Endothelial cell (in vitro differentiated cells): ENCODE measurements around the gene ATP12A. TPM values are rescaled to one million over a fixed set of nuclear protein-coding genes. Genes with fewer than 3 reads are reported as not detected.

ENCODE experiments used
- DNase-seq: peaks from one replicate; pipeline ENCODE4 v3.0.0; 2021; ENCODE audit warnings: low spot score
- H3K27ac Mint-ChIP-seq: one replicate; pipeline ENCODE4 v1.8.0; 2021; ENCODE audit warnings: mixed read lengths, inconsistent platforms; ENCODE audit not compliant: unreplicated experiment
- H3K27me3 Mint-ChIP-seq: one replicate; pipeline ENCODE4 v1.8.0; 2021; ENCODE audit warnings: mild to moderate bottlenecking, moderate library complexity, mixed read lengths, inconsistent platforms; ENCODE audit not compliant: unreplicated experiment
- H3K36me3 Mint-ChIP-seq: one replicate; pipeline ENCODE4 v1.8.0; 2021; ENCODE audit warnings: mild to moderate bottlenecking, low read depth, mixed read lengths, inconsistent platforms; ENCODE audit not compliant: unreplicated experiment
- H3K4me1 Mint-ChIP-seq: one replicate; pipeline ENCODE4 v1.8.0; 2021; ENCODE audit warnings: mild to moderate bottlenecking, mixed read lengths, inconsistent platforms; ENCODE audit not compliant: unreplicated experiment
- H3K4me3 Mint-ChIP-seq: one replicate; pipeline ENCODE4 v1.8.0; 2021; ENCODE audit warnings: mild to moderate bottlenecking, mixed read lengths, inconsistent platforms; ENCODE audit not compliant: unreplicated experiment
- H3K9me3 Mint-ChIP-seq: one replicate; pipeline ENCODE4 v1.8.0; 2021; ENCODE audit warnings: mixed read lengths, inconsistent platforms; ENCODE audit not compliant: unreplicated experiment
- total RNA-seq: library from RNA; stranded (reverse); fragmentation: NEBNext Ultra II Directional; extraction: Animal tissue kit (Norgen Biotek cat#: 25700); gene quantifications from one replicate; pipeline ENCODE4 v1.2.1, GENCODE V29; 2021; ENCODE audit not compliant: unreplicated experiment
- TF ChIP-seq, protein P1 (sequence below): fragments of 200-600 bp; sonication (generic); IDR thresholded peaks from one replicate; pipeline ENCODE4 v1.5.0; 2021; ENCODE audit warnings: antibody characterized with exemption; ENCODE audit not compliant: unreplicated experiment

ATP12A gene
- total RNA-seq, 1 donor from 2014 or later: 0.64 TPM

DNA sequence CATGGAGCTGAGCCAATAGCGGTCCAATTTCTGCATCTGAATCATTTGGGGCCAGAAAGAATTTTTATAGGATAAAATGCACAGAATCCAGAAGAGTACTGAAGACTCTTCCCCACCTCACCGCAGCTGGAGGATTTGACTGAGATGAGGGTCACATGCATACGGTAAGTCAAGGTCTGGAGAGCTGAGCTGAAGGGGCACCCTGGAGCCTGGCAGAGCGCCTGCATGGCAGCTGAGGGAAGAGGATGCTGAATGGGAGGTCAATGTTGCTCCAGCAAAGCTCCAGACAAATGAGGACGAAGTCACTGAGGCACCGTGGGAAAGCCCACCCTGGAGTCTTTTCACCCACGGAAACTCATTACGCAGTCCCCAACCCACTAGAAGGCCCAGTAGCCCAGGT, 43.4 kb upstream of the ATP12A start:
- Mint-ChIP-seq H3K4me1 (no peaks in the 10 kb centered on the region), H3K4me3 (no peak overlapping the region), H3K9me3 (no peaks in the 10 kb centered on the region), H3K27ac (no peak overlapping the region), H3K27me3 (no peaks in the 10 kb centered on the region), H3K36me3 (no peaks in the 10 kb centered on the region)
- DNase-seq: no peak
- TF ChIP-seq, protein P1, sequence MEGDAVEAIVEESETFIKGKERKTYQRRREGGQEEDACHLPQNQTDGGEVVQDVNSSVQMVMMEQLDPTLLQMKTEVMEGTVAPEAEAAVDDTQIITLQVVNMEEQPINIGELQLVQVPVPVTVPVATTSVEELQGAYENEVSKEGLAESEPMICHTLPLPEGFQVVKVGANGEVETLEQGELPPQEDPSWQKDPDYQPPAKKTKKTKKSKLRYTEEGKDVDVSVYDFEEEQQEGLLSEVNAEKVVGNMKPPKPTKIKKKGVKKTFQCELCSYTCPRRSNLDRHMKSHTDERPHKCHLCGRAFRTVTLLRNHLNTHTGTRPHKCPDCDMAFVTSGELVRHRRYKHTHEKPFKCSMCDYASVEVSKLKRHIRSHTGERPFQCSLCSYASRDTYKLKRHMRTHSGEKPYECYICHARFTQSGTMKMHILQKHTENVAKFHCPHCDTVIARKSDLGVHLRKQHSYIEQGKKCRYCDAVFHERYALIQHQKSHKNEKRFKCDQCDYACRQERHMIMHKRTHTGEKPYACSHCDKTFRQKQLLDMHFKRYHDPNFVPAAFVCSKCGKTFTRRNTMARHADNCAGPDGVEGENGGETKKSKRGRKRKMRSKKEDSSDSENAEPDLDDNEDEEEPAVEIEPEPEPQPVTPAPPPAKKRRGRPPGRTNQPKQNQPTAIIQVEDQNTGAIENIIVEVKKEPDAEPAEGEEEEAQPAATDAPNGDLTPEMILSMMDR: no peak

GRCh38 chr13:24638096-24638495, 42.1 kb upstream of the ATP12A start:
- Mint-ChIP-seq H3K27me3 (no peaks in the 10 kb centered on the region), H3K36me3 (no peaks in the 10 kb centered on the region), H3K4me3 (no peak overlapping the region), H3K27ac (no peak overlapping the region), H3K4me1 (no peaks in the 10 kb centered on the region), H3K9me3 (no peaks in the 10 kb centered on the region)
- TF ChIP-seq, protein P1: no peak
- DNase-seq: no peak

DNA sequence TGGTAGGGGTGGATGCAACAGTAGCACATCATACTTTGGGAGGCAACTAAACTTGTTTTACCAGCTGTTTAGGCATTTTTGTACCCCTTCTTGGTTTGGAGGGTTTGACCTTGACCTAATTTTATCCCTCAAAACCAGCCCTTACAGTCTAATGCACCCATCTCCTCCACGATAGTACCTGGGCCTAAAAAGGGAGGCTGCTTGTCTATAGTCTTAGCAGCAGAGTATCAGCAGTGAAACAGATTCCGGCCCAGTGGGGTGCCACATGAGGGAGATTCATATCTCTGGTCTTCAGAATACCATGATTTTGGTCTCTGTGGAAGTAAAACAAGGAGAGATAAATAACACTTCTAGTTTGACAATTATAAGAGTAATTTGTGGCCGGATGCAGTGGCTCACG, 39.5 kb upstream of the ATP12A start:
- Mint-ChIP-seq H3K27me3 (no peaks in the 10 kb centered on the region), H3K36me3 (no peaks in the 10 kb centered on the region), H3K27ac (no peak overlapping the region), H3K4me1 (no peaks in the 10 kb centered on the region), H3K9me3 (no peaks in the 10 kb centered on the region), H3K4me3 (no peak overlapping the region)
- no peak for DNase-seq
- TF ChIP-seq, protein P1: no peak

DNA sequence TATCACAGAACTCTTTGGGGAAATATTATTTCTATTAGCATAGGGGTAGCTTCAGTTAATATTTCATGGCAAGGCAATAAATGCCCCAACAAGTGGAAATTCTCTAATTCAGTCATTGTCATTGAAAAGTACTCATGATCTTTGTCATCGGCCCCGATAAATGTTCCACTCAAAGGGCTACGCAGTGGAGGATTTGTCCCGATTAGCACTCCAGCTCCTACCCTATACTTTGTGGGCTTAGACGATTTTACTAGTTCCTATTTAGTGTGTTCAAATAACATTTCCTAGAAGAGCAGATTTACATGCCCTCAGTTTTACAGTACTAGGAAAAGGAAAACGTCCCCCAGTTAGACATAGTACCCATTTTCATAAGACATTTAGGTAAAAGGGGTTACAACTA, 38.0 kb upstream of the ATP12A start:
- Mint-ChIP-seq H3K4me3 (no peak overlapping the region), H3K27ac (no peak overlapping the region), H3K27me3 (no peaks in the 10 kb centered on the region), H3K9me3 (no peaks in the 10 kb centered on the region), H3K4me1 (no peaks in the 10 kb centered on the region), H3K36me3 (no peaks in the 10 kb centered on the region)
- TF ChIP-seq, protein P1: no peak
- no peak for DNase-seq

- Mint-ChIP-seq H3K36me3 (no peaks in the 10 kb centered on the region), H3K4me3 (no peak overlapping the region), H3K4me1 (peaks cover 2% of the 10 kb centered on the region), H3K9me3 (no peaks in the 10 kb centered on the region), H3K27me3 (no peaks in the 10 kb centered on the region), H3K27ac (no peak overlapping the region)
- TF ChIP-seq, protein P1: no peak
- DNase-seq: no peak
Observed at GRCh38 chr13:24644036-24644435, 36.2 kb upstream of the ATP12A start.
